Spleen (tissue), 7 donors: Measurements from ENCODE around the gene IKZF5.

Experiments
- POLR2A ChIP-seq, 3 donors: fragments of 450-650 bp; IDR thresholded peaks; one replicate each; pipeline ENCODE4 v1.5.1; 2017; ENCODE audit warnings: antibody characterized with exemption in 3 of 3, mild to moderate bottlenecking in 1 of 3
- TF ChIP-seq, protein P1 (sequence below), 11 experiments: fragments of 200-600 bp in 7 of 11; fragments of 450-650 bp in 4 of 11; sonication (generic) in 4 of 11; IDR thresholded peaks in 8 of 11; conservative IDR thresholded peaks in 3 of 11; 1 replicate in 7 of 11; 2 replicates in 4 of 11; pipeline versions ENCODE4 v1.4.0 to v1.8.0; 2016 to 2021; ENCODE audit warnings: antibody characterized with exemption in 11 of 11, inconsistent platforms in 4 of 11, mild to moderate bottlenecking in 1 of 11
- donor health status: DM: no; HTN: no; CAD: no; lungs with moderate emphysema.
- donor health status: DM: no; HTN: no; CAD: no.
- donor health status: DM: no; HTN: no; CAD: no.

DNA sequence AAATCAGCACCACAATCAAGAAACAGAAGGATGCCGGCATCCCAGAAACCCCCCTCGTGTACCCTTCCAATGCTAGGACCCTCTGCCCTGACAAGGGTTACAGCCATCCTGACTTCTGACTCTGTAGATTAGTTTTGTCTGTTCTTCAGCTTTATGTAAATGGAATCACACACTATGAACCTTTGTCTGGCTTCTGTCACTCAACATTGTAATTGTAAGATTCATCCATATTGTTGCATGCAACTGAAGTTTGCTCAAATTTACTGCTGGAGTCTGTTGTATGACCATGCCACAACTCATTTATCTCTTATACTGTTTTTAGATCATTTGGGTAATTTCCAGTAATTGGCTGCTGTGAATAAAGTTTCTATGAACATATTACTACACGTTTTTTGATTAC lies 8.4 kb downstream of the IKZF5 start:
- TF ChIP-seq, protein P1, sequence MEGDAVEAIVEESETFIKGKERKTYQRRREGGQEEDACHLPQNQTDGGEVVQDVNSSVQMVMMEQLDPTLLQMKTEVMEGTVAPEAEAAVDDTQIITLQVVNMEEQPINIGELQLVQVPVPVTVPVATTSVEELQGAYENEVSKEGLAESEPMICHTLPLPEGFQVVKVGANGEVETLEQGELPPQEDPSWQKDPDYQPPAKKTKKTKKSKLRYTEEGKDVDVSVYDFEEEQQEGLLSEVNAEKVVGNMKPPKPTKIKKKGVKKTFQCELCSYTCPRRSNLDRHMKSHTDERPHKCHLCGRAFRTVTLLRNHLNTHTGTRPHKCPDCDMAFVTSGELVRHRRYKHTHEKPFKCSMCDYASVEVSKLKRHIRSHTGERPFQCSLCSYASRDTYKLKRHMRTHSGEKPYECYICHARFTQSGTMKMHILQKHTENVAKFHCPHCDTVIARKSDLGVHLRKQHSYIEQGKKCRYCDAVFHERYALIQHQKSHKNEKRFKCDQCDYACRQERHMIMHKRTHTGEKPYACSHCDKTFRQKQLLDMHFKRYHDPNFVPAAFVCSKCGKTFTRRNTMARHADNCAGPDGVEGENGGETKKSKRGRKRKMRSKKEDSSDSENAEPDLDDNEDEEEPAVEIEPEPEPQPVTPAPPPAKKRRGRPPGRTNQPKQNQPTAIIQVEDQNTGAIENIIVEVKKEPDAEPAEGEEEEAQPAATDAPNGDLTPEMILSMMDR (IDR thresholded peaks at IDR 0.05 in 8 of 11, conservative IDR thresholded peaks at IDR 0.05 in 3 of 11), result no peak
- no peak for TF ChIP-seq POLR2A (IDR thresholded peaks at IDR 0.05)
